ENCODE measurements around the gene RNF44.

The RNF44 gene

GRCh38 chr5:176536132-176536901, 885 bp downstream of the RNF44 start:
- ChIA-PET CTCF (interaction anchor here (0.6 to 3.8 kb wide), 7 partner anchors 35 to 125 kb away, joined by 3 to 28 read pairs (median 3); partner anchors contain the start of gene FAF2), POLR2A (interaction anchor here (0.7 to 2.4 kb wide), 3 partner anchors 15 to 120 kb away, joined by 5 to 11 read pairs (median 6); partner anchors contain the start of genes CLTB and FAF2)
- no peak for TF ChIP-seq CTCF (IDR thresholded peaks at IDR 0.05; ENCODE audit: insufficient read depth, low read length, missing control alignments)
- H3K4me3 ChIP-seq (ENCODE audit: low read depth, low read length) = peak overlapping the region; percentile 87
- no peak for DNase-seq (ENCODE audit: low read depth, low spot score)

GRCh38 chr5:176535664-176536131, 1.5 kb downstream of the RNF44 start:
- no peak for TF ChIP-seq CTCF (IDR thresholded peaks at IDR 0.05; ENCODE audit: insufficient read depth, low read length, missing control alignments)
- no peak for DNase-seq (ENCODE audit: low read depth, low spot score)

GRCh38 chr5:176535101-176535663, 2.0 kb downstream of the RNF44 start:
- H3K4me3 ChIP-seq (ENCODE audit: low read depth, low read length) = peak overlapping the region; percentile 87
- no peak for TF ChIP-seq CTCF (IDR thresholded peaks at IDR 0.05; ENCODE audit: insufficient read depth, low read length, missing control alignments)
- no peak for DNase-seq (ENCODE audit: low read depth, low spot score)
- POLR2A ChIA-PET = no interaction called here
- CTCF ChIA-PET = interaction anchor here (1.1 to 3.8 kb wide), 3 partner anchors 38 to 117 kb away, joined by 3 to 28 read pairs (median 4); partner anchors contain the start of gene FAF2

More at GRCh38 chr5:176535664-176536131, 1.5 kb downstream of the RNF44 start:
- CTCF ChIA-PET = interaction anchor here (0.6 to 3.8 kb wide), 6 partner anchors 35 to 125 kb away, joined by 3 to 28 read pairs (median 4); partner anchors contain the start of gene FAF2
- POLR2A ChIA-PET = interaction anchor here (0.7 kb wide), 1 partner anchor 15 kb away, joined by 5 read pairs; no protein-coding TSS in a partner anchor
- peak overlapping the region; percentile 87 for H3K4me3 ChIP-seq (ENCODE audit: low read depth, low read length)

- CTCF ChIA-PET = interaction anchor here (1.5 kb wide), 2 partner anchors 39 to 41 kb away, joined by 3 to 4 read pairs; no protein-coding TSS in a partner anchor
- DNase-seq (ENCODE audit: low read depth, low spot score) = no peak
- no peak overlapping the region; the same call in 1 of the 2 replicates for H3K4me3 ChIP-seq (ENCODE audit: low read depth, low read length)
- POLR2A ChIA-PET = no interaction called here
- no peak for TF ChIP-seq CTCF (IDR thresholded peaks at IDR 0.05; ENCODE audit: insufficient read depth, low read length, missing control alignments)
These were observed 2.6 kb downstream of the RNF44 start for GRCh38 chr5:176534640-176535039.

- TF ChIP-seq CTCF (IDR thresholded peaks at IDR 0.05; ENCODE audit: insufficient read depth, low read length, missing control alignments) = no peak
- no peak overlapping the region for H3K4me3 ChIP-seq (ENCODE audit: low read depth, low read length)
- POLR2A ChIA-PET = no interaction called here
- CTCF ChIA-PET = interaction anchor here (1.1 to 1.6 kb wide), 5 partner anchors 9 to 86 kb away, joined by 3 to 7 read pairs (median 4); partner anchors contain the start of gene FAF2
- no peak for DNase-seq (ENCODE audit: low read depth, low spot score)
These were observed 3.1 kb downstream of the RNF44 start for GRCh38 chr5:176533894-176534611.

All from AG04449 (cell line).